Kidney epithelial cell (primary cell): ENCODE results near the gene IGFBP7. TPM values are rescaled to one million over a fixed set of nuclear protein-coding genes. Genes with fewer than 3 reads are reported as not detected.

ENCODE experiments used
- DNase-seq: peaks from one replicate; pipeline ENCODE4 v3.0.0-alpha.2; 2010; ENCODE audit warnings: low read depth
- H3K27me3 ChIP-seq: 2 replicates; pipeline ENCODE4 v1.6.0; 2011; ENCODE audit warnings: low read length; ENCODE audit not compliant: control insufficient read depth, insufficient read depth
- H3K36me3 ChIP-seq: 2 replicates; pipeline ENCODE4 v1.5.1; 2011; ENCODE audit warnings: low read length; ENCODE audit not compliant: control insufficient read depth, insufficient read depth
- H3K4me3 ChIP-seq: 2 replicates; pipeline ENCODE4 v1.5.1; 2011; ENCODE audit warnings: low read depth, mild to moderate bottlenecking, control low read depth, low read length
- CTCF ChIP-seq: IDR thresholded peaks from 2 replicates; pipeline ENCODE4 v1.5.1; 2011; ENCODE audit warnings: mild to moderate bottlenecking, moderate library complexity, low read length, control low read depth, inconsistent platforms; ENCODE audit not compliant: insufficient read depth, poor library complexity, severe bottlenecking
- total RNA-seq: library from RNA; depleted of rRNA; stranded (reverse); fragments of >200 nt; gene quantifications from 2 replicates; pipeline ENCODE4 v1.2.3, GENCODE V29; 2015

Gene IGFBP7
- total RNA-seq, 1 donor from 2014 or later, result 1,134 TPM

GRCh38 chr4:57073559-57073958 is 36.6 kb downstream of the IGFBP7 start:
- Histone ChIP-seq H3K4me3 (no peak overlapping the region), H3K36me3 (peaks cover 4% of the 10 kb centered on the region), H3K27me3 (no peaks in the 10 kb centered on the region)
- DNase-seq, result no peak
- no peak for TF ChIP-seq CTCF

DNA sequence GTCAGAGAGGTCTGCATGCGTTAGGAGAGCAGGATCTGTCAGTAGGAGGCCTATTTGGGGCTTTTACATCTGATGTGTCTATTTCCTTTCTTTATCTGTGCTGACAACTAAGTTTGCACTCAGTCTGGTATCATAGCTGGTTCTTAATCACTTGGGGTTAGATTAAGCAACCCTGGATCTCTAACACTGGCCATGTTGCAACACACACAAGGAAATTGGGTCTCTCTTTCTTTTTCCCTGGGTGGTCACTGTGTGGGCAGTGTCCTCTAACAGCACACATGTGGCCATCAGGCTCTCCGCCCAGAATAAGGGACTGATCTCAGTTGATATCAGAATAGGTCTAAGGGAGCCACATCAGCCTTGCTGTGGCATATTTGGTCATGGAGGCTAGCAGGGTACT is 38.9 kb downstream of the IGFBP7 start:
- TF ChIP-seq CTCF, result no peak
- DNase-seq, result no peak
- Histone ChIP-seq H3K27me3 (no peaks in the 10 kb centered on the region), H3K36me3 (peaks cover 6% of the 10 kb centered on the region), H3K4me3 (no peak overlapping the region)

GRCh38 chr4:57070461-57070860 is 39.7 kb downstream of the IGFBP7 start:
- no peak for TF ChIP-seq CTCF
- DNase-seq, result no peak
- no peaks in the 10 kb centered on the region for H3K27me3 ChIP-seq
- H3K4me3 ChIP-seq, result no peak overlapping the region
- peaks cover 9% of the 10 kb centered on the region for H3K36me3 ChIP-seq

- peaks cover 10% of the 10 kb centered on the region for H3K36me3 ChIP-seq
- H3K4me3 ChIP-seq, result no peak overlapping the region
- no peak for TF ChIP-seq CTCF
- DNase-seq, result no peak
- H3K27me3 ChIP-seq, result no peaks in the 10 kb centered on the region
Observed at GRCh38 chr4:57068237-57068981, 41.8 kb downstream of the IGFBP7 start.

- no peak for DNase-seq
- TF ChIP-seq CTCF, result no peak
- no peaks in the 10 kb centered on the region for H3K27me3 ChIP-seq
- peaks cover 10% of the 10 kb centered on the region for H3K36me3 ChIP-seq
- no peak overlapping the region for H3K4me3 ChIP-seq
Observed at GRCh38 chr4:57065730-57066482, 44.3 kb downstream of the IGFBP7 start.
